ENCODE measurements around the gene NQO2. TPM values are rescaled to one million over a fixed set of nuclear protein-coding genes. Genes with fewer than 3 reads are reported as not detected.
A peak's percentile ranks its signal among the peaks of the same experiment; 100 is the strongest.

The NQO2 gene
- total and polyA plus RNA-seq, 2 experiments from 2014 or later: 38.7 to 103 TPM

DNA sequence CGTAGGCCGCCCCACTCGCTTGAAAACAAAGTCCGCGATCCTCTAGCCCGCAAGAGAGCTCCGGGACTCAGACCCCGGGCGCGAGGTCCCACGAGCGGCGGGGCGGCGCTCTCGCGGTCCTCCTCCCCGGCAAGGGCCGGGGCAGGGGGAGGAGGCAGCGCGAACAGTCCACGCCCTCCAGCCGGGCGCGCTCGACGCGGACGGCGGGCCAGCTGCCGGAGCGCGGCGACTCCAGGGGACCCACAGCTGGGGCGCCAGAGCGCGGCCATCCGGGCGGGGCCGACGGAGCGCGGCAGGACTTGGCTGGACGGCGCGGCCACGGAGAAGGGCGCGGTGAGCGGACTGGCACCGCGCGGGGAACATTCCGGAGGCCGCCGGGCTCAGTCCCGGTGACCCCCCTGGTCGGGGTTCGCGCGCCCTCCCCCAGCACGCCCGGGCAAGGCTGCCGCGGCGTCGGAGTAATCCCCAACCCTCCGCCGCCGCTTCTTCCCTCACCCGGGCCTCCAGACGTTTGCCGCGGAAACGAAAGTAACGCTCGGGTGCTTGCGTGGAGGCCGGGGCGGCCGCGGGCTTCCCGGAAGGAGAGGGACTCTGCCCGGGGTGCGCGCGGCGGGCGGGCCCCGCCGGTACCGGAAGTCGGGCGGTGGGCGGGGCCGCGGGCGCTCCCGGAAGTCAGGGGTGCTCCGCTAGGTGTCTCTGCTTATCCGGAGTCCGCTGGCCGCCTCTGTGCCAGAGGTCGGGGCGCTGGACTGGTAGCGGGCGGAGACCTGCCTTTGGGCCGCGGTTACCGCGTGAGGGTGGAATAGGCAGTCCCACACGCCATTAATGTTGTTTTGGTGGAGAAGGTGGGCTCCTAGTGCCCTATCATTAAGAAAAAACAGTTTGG is 68.9 kb downstream of the NQO2 start, which contains the start of gene RIPK1:
Gene RIPK1, plus strand, starts transcription at position 166 of the 886 bp plus-strand sequence. CDS start 8,330 bp downstream, outside the sequence.
- H3K27me3 ChIP-seq: no peaks in the 10 kb centered on the region
- H3K9me3 ChIP-seq (ENCODE audit: low read depth): no peaks in the 10 kb centered on the region
- H3K4me1 ChIP-seq (ENCODE audit: low read depth): peaks cover 8% of the 10 kb centered on the region
- TF ChIP-seq, protein P1, sequence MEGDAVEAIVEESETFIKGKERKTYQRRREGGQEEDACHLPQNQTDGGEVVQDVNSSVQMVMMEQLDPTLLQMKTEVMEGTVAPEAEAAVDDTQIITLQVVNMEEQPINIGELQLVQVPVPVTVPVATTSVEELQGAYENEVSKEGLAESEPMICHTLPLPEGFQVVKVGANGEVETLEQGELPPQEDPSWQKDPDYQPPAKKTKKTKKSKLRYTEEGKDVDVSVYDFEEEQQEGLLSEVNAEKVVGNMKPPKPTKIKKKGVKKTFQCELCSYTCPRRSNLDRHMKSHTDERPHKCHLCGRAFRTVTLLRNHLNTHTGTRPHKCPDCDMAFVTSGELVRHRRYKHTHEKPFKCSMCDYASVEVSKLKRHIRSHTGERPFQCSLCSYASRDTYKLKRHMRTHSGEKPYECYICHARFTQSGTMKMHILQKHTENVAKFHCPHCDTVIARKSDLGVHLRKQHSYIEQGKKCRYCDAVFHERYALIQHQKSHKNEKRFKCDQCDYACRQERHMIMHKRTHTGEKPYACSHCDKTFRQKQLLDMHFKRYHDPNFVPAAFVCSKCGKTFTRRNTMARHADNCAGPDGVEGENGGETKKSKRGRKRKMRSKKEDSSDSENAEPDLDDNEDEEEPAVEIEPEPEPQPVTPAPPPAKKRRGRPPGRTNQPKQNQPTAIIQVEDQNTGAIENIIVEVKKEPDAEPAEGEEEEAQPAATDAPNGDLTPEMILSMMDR (IDR thresholded peaks at IDR 0.05; ENCODE audit: low read depth, low read length): peak; percentile 38
- H3K27ac ChIP-seq: peak within 1 kb of the TSS; percentile 93
- H3K36me3 ChIP-seq: no peaks in the 10 kb centered on the region
- H3K4me3 ChIP-seq: peak within 1 kb of the TSS; percentile 79
- peak; percentile 91 to 93 for DNase-seq (ENCODE audit: low read depth in 1 of 2, low spot score in 1 of 2)

Other genes with a start within 250 kb of the NQO2 start
- 0.56 and 0.69 TPM in 2 replicates for gene MYLK4, start 249.0 kb upstream of the NQO2 start, total RNA-seq
- 0.23 and 0.64 TPM in 2 replicates for gene MYLK4, start 249.0 kb upstream of the NQO2 start, polyA plus RNA-seq
- 63.0 and 89.9 TPM in 2 replicates for gene WRNIP1, start 234.5 kb upstream of the NQO2 start, total RNA-seq
- gene WRNIP1, start 234.5 kb upstream of the NQO2 start, polyA plus RNA-seq: 59.2 and 77.7 TPM in 2 replicates
- gene SERPINB1, start 158.0 kb upstream of the NQO2 start, total RNA-seq: 3.2 and 8.7 TPM in 2 replicates
- gene SERPINB1, start 158.0 kb upstream of the NQO2 start, polyA plus RNA-seq: 6.5 and 9.8 TPM in 2 replicates
- gene SERPINB9, start 96.6 kb upstream of the NQO2 start, total RNA-seq: 4.5 and 5.4 TPM in 2 replicates
- 5.3 and 6.6 TPM in 2 replicates for gene SERPINB9, start 96.6 kb upstream of the NQO2 start, polyA plus RNA-seq
- gene SERPINB6, start 28.3 kb upstream of the NQO2 start, total RNA-seq: 83.4 and 122 TPM in 2 replicates
- gene SERPINB6, start 28.3 kb upstream of the NQO2 start, polyA plus RNA-seq: 91.8 and 118 TPM in 2 replicates
- gene RIPK1, start 68.6 kb downstream of the NQO2 start, total RNA-seq: 3.4 and 4.5 TPM in 2 replicates
- 4.1 and 7.4 TPM in 2 replicates for gene RIPK1, start 68.6 kb downstream of the NQO2 start, polyA plus RNA-seq
- 27.2 and 34.8 TPM in 2 replicates for gene BPHL, start 118.8 kb downstream of the NQO2 start, total RNA-seq
- 61.3 and 72.2 TPM in 2 replicates for gene BPHL, start 118.8 kb downstream of the NQO2 start, polyA plus RNA-seq
- gene TUBB2A, start 157.7 kb downstream of the NQO2 start, total RNA-seq: 46.3 and 95.3 TPM in 2 replicates
- gene TUBB2A, start 157.7 kb downstream of the NQO2 start, polyA plus RNA-seq: 59.9 and 110 TPM in 2 replicates
- 57.6 and 83.9 TPM in 2 replicates for gene TUBB2B, start 227.8 kb downstream of the NQO2 start, total RNA-seq
- gene TUBB2B, start 227.8 kb downstream of the NQO2 start, polyA plus RNA-seq: 27.9 and 29.8 TPM in 2 replicates

All from cardiac muscle cell (in vitro differentiated cells and primary cell).